Body of pancreas (tissue), 4 donors: Measurements from ENCODE around the gene SLC29A4. TPM values are rescaled to one million over a fixed set of nuclear protein-coding genes. Genes with fewer than 3 reads are reported as not detected.
A peak's percentile ranks its signal among the peaks of the same experiment; 100 is the strongest.
"Not testable (repeated sequence)": the region's sequence is repeated elsewhere in the genome, so short reads cannot be mapped to it uniquely, and the experiment has no call there.

ENCODE experiments used
- ATAC-seq: fragments of 150-250 bp; one replicate; pipeline ENCODE4 v1.9.1; 2016
- DNase-seq, 4 donors: peaks; one replicate each; pipeline ENCODE4 v3.0.0-alpha.2; 2019
- H3K27ac ChIP-seq, 4 donors: fragments of 200-600 bp; sonication (generic); 1 replicate in 3 of 4; 2 replicates in 1 of 4; pipeline versions ENCODE4 v1.5.1 to v1.6.1; 2016 to 2019; ENCODE audit warnings: mild to moderate bottlenecking in 1 of 4, mixed read lengths in 1 of 4, moderate library complexity in 1 of 4
- H3K27me3 ChIP-seq, 2 donors: fragments of 200-600 bp; sonication (generic); one replicate each; pipeline ENCODE4 v1.6.0; 2016; ENCODE audit warnings: mild to moderate bottlenecking in 1 of 2
- H3K36me3 ChIP-seq, 2 donors: fragments of 200-600 bp; sonication (generic); replicated peaks in 1 of 2; 2 replicates each; pipeline ENCODE4 v1.5.1; 2016; ENCODE audit warnings: low read depth in 2 of 2; ENCODE audit not compliant: insufficient read depth in 1 of 2
- H3K4me1 ChIP-seq: fragments of 200-600 bp; sonication (generic); one replicate; pipeline ENCODE4 v1.6.0; 2016
- H3K4me3 ChIP-seq, 2 donors: fragments of 200-600 bp; sonication (generic); 1 replicate in 1 of 2; 2 replicates in 1 of 2; pipeline ENCODE4 v1.5.1; 2016 to 2019
- H3K9me3 ChIP-seq, 3 donors: fragments of 200-600 bp; sonication (generic); 1 replicate in 2 of 3; 2 replicates in 1 of 3; pipeline ENCODE4 v1.5.1; 2016
- POLR2A ChIP-seq, 3 donors: fragments of 450-650 bp; IDR thresholded peaks; one replicate each; pipeline ENCODE4 v1.6.1; 2016; ENCODE audit warnings: antibody characterized with exemption in 3 of 3, mild to moderate bottlenecking in 2 of 3
- WGBS, 2 donors: methylation state at CpG; one replicate each; pipeline ENCODE4 v1.1.5; 2017; 5-methylcytosine and 5-hydroxymethylcytosine counted together
- intact Hi-C: fragments of 100-400 bp; cut with DNase I; formaldehyde crosslinking; loops from one replicate; pipeline ENCODE4 v1.15.1; 2023
- total RNA-seq, 2 donors: library from RNA; depleted of rRNA; stranded (reverse); fragments of >200 nt; gene quantifications; one replicate each; pipeline ENCODE4 v1.1.0, GENCODE V29; 2016
- TF ChIP-seq, protein P1 (sequence below), 7 experiments: fragments of 450-650 bp in 4 of 7; fragments of 200-600 bp in 3 of 7; sonication (generic) in 3 of 7; IDR thresholded peaks; one replicate each; pipeline ENCODE4 v1.5.1; 2016 to 2019; ENCODE audit warnings: antibody characterized with exemption in 7 of 7

SLC29A4 gene
- total RNA-seq, 2 donors from 2014 or later, result 13.2 to 24.4 TPM

DNA sequence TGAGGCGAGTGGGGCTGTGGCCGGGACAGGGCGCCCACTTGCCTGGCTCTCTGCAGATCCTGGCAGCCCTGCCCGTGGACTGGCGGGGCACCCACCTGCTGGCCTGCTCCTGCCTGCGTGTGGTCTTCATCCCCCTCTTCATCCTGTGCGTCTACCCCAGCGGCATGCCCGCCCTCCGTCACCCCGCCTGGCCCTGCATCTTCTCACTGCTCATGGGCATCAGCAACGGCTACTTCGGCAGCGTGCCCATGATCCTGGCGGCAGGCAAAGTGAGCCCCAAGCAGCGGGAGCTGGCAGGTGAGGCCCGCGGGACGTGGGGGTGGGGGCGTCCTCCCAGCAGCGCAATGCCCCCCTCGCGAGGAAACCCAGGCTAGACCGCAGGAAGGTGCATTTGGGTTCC is 17.6 kb downstream of the SLC29A4 start:
- Histone ChIP-seq H3K27ac (no peak overlapping the region), H3K9me3 (no peaks in the 10 kb centered on the region), H3K4me3 (no peak overlapping the region), H3K27me3 (no peaks in the 10 kb centered on the region), H3K36me3 (no peaks in the 10 kb centered on the region), H3K4me1 (no peaks in the 10 kb centered on the region)
- ATAC-seq, result no peak
- WGBS, 2 donors, result 84 to 89% methylated on average over 5 to 21 of the region's 24 CpGs
- intact Hi-C loops, result no loop called here
- no peak for TF ChIP-seq POLR2A (IDR thresholded peaks at IDR 0.05)
- TF ChIP-seq, protein P1, sequence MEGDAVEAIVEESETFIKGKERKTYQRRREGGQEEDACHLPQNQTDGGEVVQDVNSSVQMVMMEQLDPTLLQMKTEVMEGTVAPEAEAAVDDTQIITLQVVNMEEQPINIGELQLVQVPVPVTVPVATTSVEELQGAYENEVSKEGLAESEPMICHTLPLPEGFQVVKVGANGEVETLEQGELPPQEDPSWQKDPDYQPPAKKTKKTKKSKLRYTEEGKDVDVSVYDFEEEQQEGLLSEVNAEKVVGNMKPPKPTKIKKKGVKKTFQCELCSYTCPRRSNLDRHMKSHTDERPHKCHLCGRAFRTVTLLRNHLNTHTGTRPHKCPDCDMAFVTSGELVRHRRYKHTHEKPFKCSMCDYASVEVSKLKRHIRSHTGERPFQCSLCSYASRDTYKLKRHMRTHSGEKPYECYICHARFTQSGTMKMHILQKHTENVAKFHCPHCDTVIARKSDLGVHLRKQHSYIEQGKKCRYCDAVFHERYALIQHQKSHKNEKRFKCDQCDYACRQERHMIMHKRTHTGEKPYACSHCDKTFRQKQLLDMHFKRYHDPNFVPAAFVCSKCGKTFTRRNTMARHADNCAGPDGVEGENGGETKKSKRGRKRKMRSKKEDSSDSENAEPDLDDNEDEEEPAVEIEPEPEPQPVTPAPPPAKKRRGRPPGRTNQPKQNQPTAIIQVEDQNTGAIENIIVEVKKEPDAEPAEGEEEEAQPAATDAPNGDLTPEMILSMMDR (IDR thresholded peaks at IDR 0.05), result no peak
- DNase-seq, result no peak

DNA sequence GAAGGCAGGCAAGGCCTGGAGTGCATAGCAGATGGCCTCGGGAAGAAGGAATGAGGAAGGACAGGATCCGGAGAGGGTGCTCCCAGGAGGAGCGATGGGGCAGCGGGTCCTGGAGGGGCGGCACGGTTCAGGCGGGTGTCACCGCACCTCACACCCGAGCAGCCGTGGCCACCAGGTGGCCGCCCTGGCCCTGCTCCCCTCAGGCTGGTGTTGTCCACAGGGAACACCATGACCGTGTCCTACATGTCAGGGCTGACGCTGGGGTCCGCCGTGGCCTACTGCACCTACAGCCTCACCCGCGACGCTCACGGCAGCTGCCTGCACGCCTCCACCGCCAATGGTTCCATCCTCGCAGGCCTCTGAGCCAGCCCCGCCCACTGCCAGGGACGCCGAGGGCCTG is 19.8 kb downstream of the SLC29A4 start:
- 70 to 79% methylated on average over 13 to 22 of the region's 25 CpGs for WGBS, 2 donors
- no peaks in the 10 kb centered on the region for H3K4me1 ChIP-seq
- DNase-seq (no peak), ATAC-seq (peak; percentile 27)
- intact Hi-C loops, result no loop called here
- no peaks in the 10 kb centered on the region for H3K27me3 ChIP-seq
- TF ChIP-seq, protein P1 (IDR thresholded peaks at IDR 0.05), result peak in 1 of 7 experiments; percentile 24
- TF ChIP-seq POLR2A (IDR thresholded peaks at IDR 0.05), result no peak
- H3K4me3 ChIP-seq, result no peak overlapping the region
- no peaks in the 10 kb centered on the region for H3K9me3 ChIP-seq
- peaks cover 0 to under 1% of the 10 kb centered on the region in 2 donors for H3K36me3 ChIP-seq
- no peak overlapping the region for H3K27ac ChIP-seq

DNA sequence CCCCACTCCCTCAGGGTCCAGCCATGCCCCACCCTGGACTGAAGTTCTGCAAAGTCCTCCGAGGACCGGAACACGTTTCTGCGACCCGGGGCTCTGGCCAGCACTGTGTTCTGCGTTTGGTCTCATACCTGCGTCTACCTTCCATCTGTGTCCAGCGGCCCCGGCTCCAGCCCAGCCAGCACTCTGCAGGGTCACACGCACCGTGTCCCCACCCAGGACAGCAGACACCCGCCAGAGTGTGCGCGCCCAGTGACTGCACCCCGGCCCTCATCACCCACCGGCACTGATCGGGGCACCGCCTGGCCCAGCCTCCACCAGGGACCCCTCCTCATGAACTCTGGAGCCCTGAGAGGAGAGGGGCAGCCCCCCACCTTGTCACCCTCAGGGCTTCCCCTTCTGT is 20.3 kb downstream of the SLC29A4 start:
- DNase-seq (no peak), ATAC-seq (no peak)
- Histone ChIP-seq H3K4me1 (no peaks in the 10 kb centered on the region), H3K9me3 (no peaks in the 10 kb centered on the region), H3K27ac (no peak overlapping the region), H3K27me3 (no peaks in the 10 kb centered on the region), H3K36me3 (peaks cover 0 to 5% of the 10 kb centered on the region in 2 donors), H3K4me3 (no peak overlapping the region)
- intact Hi-C loops, result no loop called here
- WGBS, 2 donors, result 60 to 87% methylated on average over 1 to 15 of the region's 18 CpGs
- TF ChIP-seq POLR2A (IDR thresholded peaks at IDR 0.05), result no peak
- TF ChIP-seq, protein P1 (IDR thresholded peaks at IDR 0.05), result no peak

DNA sequence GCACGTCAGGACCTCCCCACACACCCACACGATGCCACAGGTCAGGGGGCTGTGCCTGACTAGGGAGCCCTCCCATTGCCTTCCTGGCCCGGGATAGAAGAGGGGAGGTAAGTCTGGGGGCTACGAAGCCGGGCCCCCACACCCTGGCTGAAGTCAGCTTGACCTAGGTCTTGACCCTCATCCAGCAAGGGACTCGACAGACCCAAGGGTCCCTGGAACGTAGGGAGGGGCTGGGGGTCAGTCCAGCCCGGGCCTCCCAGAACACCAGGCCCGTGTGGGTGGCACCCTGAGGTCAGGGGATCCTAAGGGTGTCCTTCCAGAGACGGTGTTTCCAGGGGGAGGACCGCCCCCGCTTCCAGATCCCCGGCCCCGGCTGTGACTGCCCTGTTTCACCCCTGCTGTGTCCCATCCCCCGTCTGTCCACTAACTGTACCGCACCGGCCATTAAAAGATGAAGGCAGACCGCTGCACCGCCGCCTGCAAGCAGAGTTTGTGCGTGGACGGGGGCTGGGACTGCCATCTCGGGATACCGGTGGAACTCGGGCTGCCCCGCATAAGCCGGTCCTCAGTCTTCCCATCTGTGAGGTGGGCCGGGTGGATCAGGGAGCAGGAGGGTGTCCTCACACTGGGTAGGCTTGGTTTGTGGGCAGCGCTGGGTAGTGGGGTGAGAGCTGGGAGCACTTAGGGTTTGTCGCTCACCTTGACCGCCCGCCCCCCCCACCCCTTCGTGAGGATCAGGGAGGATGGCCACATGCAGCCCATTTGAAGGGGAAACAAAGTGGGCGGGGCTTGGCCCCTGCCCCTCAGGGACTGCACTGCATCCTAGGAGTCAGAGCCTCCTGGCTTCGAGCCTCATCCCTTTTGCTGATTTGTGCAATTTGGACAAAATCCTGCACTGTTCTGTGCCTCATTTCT is 21.1 kb downstream of the SLC29A4 start:
- 71 to 74% methylated on average over 24 to 34 of the region's 35 CpGs for WGBS, 2 donors
- Histone ChIP-seq H3K9me3 (no peaks in the 10 kb centered on the region), H3K4me1 (no peaks in the 10 kb centered on the region), H3K27me3 (no peaks in the 10 kb centered on the region), H3K4me3 (no peak overlapping the region), H3K27ac (no peak overlapping the region), H3K36me3 (peaks cover 0 to 5% of the 10 kb centered on the region in 2 donors)
- no peak for ATAC-seq
- no peak for DNase-seq
- intact Hi-C loops, result no loop called here
- TF ChIP-seq POLR2A (IDR thresholded peaks at IDR 0.05), result no peak
- TF ChIP-seq, protein P1 (IDR thresholded peaks at IDR 0.05), result no peak

DNA sequence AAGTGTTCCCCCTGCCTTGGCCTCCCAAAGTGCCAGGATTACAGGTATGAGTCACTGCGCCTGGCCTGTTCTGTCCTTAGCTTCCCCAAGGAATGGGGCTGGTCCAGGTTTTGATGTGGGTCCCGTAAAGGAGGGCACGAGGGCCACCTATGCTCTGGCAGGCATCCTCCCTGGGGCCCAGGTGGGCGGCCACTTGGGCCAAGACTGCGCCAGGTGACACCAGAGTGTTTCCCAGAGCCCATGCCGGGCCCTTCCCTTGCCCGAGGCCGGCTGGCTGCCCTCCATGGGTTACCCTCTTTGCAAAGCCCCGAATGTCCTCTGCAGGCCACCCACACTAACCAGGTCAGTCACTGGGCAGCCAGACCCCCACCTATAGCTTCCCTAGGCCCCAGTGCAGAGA is 22.3 kb downstream of the SLC29A4 start:
- H3K27ac ChIP-seq, ATAC-seq, H3K27me3 ChIP-seq, H3K36me3 ChIP-seq, H3K4me1 ChIP-seq, DNase-seq, intact Hi-C loops, H3K4me3 ChIP-seq, H3K9me3 ChIP-seq: not testable (repeated sequence)
- WGBS, 2 donors, result 93% methylated on average over 6 to 9 of the region's 9 CpGs

DNA sequence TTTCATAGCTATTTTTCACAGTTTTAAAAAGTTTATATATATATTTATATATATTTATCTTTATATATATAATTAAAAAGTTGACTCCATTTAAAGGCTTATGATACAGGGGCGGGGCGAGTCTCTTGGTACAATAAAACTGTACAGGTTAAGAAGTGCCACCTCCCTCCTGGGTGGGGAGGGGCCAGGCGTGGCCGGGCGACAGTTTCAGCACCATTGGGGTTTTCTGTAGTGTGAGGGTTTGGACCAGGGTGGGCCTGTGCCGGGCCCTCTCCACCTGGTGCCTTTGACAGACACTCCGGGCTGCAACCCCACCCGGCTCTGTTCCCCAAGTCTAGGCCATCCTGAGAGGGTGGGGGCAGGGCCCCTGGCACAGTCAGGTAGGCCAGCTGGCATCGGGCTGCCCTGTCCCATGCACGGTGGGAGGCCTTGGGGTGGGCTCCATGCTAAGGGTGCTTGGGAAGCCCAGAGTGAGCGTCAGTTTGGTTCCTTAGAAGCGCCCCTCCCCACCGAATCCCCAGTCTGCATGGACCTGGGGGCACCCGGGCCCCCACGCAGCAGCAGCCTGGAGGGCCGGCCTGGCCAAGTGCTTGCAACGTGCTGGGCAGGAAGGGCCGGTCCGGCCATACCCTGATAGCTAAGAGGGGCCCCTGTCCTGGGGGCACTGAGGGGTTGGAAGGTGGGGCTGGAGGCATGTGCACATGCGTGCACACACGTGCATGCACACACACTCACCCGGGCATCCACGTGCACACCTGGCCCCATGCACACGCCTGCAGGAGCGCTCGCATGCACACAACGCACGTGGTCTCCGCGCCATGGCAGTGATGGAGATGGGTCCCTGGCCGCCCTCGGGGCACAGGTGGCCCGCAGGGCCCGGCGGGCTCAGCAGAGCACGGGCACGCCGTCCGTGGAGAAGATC is 24.7 kb downstream of the SLC29A4 start:
- H3K4me3 ChIP-seq, H3K9me3 ChIP-seq, H3K4me1 ChIP-seq, intact Hi-C loops, ATAC-seq, H3K27me3 ChIP-seq, H3K27ac ChIP-seq, DNase-seq: not testable (repeated sequence)
- 89 to 93% methylated on average over 14 to 36 of the region's 39 CpGs for WGBS, 2 donors
- peaks cover 9 to 12% of the 10 kb centered on the region in 2 donors for H3K36me3 ChIP-seq
